ENCODE results near the gene CYP1A2.

DNA sequence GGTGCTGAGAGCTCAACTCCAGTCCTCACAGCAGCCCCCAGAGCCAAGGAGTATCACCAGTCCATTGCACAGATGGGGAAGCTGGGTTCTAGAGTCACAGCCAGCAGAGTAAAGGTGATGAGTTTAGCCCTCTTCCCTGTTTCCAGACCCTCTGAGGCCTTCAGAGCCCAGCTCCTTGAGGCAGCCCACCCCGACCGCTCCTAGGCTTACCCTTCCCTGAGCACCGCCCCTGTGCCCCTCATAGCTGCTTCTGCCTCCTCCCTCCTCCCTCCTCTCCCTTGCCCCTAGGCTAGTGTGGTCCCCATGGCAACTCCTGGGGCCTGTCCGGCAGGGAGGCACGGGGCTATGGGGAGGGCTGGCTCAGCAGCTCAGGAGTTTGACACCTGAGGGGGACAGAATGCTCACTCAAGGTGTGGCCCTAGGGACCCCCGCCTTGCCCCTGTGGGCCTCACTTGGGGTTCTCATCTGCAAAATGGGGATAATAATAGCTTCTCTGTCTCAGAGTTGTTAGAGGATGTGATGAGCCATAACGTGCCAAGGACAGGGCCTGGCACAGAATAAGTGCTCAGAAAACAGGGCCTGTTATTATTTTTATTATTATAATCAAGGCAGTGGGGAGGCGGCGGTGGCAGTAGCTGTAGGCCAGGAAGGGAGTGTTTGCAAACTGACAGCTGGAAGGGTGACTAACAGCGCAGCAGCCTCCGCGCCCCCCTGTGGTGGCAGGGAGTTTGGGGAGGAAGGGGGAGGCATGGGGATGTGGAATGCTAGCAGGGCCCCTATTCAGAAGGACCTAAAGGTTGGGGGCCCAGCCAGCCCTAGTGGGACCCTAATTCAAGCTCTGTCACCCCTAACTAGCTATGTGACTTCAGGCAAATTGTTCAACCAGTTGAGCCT is 44.7 kb downstream of the CYP1A2 start:
- no peak for TF ChIP-seq CTCF (IDR thresholded peaks at IDR 0.05)
- TF ChIP-seq POLR2A (IDR thresholded peaks at IDR 0.05): no peak
